K562 (cell line): Measurements from ENCODE around the gene IMMP2L. TPM values are rescaled to one million over a fixed set of nuclear protein-coding genes. Genes with fewer than 3 reads are reported as not detected.

Experiments used
- BRD9 ChIP-seq: fragments of 450-650 bp; IDR thresholded peaks from 2 replicates; pipeline ENCODE4 v1.6.1; 2018; ENCODE audit warnings: low read depth; ENCODE audit not compliant: partially characterized antibody
- BRF1 ChIP-seq: IDR thresholded peaks from 3 replicates; pipeline ENCODE4 v1.6.1; 2011; ENCODE audit warnings: borderline replicate concordance, mild to moderate bottlenecking; ENCODE audit not compliant: insufficient read length; ENCODE audit errors: extremely low read depth
- KLF10 ChIP-seq: fragments of 250-450 bp; sonication (Bioruptor Pico); IDR thresholded peaks from 2 replicates; pipeline ENCODE4 v1.6.1; 2021; ENCODE audit warnings: matching md5 sums
- MEF2D ChIP-seq: conservative IDR thresholded peaks from 2 replicates; pipeline ENCODE4 v1.6.1; 2016; ENCODE audit warnings: low read depth, missing genetic modification characterization, missing compliant biosample characterization
- PML ChIP-seq: IDR thresholded peaks from 2 replicates; pipeline ENCODE4 v1.6.1; 2012; ENCODE audit warnings: low read length, inconsistent platforms
- RFX7 ChIP-seq: fragments of 250-450 bp; sonication (Bioruptor Pico); IDR thresholded peaks from 2 replicates; pipeline ENCODE4 v1.5.1; 2021; ENCODE audit warnings: mild to moderate bottlenecking
- SOX6 ChIP-seq: fragments of 450-650 bp; IDR thresholded peaks from 2 replicates; pipeline ENCODE4 v1.6.1; 2014; ENCODE audit warnings: mild to moderate bottlenecking
- polyA plus RNA-seq, 8 experiments: library from polyadenylated mRNA; depleted of rRNA in 4 of 8; stranded (reverse) in 5 of 8; unstranded in 3 of 8; fragments of >200 nt; fragmentation: Nextera tagmentation in 2 of 8; fragmentation: Illumina TruSeq in 1 of 8; extraction: Ambion mirVana in 2 of 8; extraction: Trizol in 1 of 8; gene quantifications; 2 replicates each; pipeline versions ENCODE4 v1.2.1 to v1.2.3, GENCODE V29; 2011 to 2014; ENCODE audit warnings: inconsistent platforms in 1 of 8, missing spikeins in 1 of 8
- total RNA-seq, 7 experiments: library from RNA; depleted of rRNA in 6 of 7; stranded (reverse); fragments of >200 nt in 6 of 7; fragmentation: Illumina TruSeq in 2 of 7; extraction: Trizol in 2 of 7; gene quantifications; 2 replicates each; pipeline versions ENCODE4 v1.2.1 to v1.2.3, GENCODE V29; 2011 to 2021; ENCODE audit warnings: low replicate concordance in 1 of 7
- TF ChIP-seq, protein P1 (sequence below): fragments of 450-650 bp; IDR thresholded peaks from 2 replicates; pipeline ENCODE4 v1.7.0; 2016; ENCODE audit warnings: borderline replicate concordance
- TF ChIP-seq, protein P2 (sequence below): IDR thresholded peaks from 2 replicates; pipeline ENCODE4 v1.6.1; 2011; ENCODE audit warnings: borderline replicate concordance, low read depth, mild to moderate bottlenecking, moderate library complexity, low read length; ENCODE audit not compliant: insufficient read depth, poor library complexity, severe bottlenecking

Gene IMMP2L
- total and polyA plus RNA-seq, 9 of the 15 experiments (the other 6 are each of a cell fraction or from before 2014, with no cell fraction given): 29.7 to 116 (median 53.0) TPM

DNA sequence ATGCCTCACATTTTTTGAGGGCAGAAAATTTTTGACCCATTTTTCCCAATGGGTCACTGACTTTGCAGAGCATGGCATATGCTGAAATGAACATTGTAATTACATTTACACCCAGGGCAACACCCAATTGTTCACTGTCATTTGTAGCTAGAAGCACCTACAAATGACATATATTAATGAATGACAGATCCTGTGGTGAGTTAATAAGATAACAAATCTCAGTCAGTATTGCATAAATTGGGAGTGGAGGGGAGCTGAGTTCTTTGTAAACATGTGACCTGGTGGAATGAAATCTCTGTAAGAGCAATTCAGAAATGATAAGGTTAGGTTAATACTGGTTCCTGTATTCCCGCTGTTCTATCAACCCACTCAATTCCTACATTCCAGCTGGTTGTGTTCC is 726.4 kb downstream of the IMMP2L start (continued):
- TF ChIP-seq, protein P1, sequence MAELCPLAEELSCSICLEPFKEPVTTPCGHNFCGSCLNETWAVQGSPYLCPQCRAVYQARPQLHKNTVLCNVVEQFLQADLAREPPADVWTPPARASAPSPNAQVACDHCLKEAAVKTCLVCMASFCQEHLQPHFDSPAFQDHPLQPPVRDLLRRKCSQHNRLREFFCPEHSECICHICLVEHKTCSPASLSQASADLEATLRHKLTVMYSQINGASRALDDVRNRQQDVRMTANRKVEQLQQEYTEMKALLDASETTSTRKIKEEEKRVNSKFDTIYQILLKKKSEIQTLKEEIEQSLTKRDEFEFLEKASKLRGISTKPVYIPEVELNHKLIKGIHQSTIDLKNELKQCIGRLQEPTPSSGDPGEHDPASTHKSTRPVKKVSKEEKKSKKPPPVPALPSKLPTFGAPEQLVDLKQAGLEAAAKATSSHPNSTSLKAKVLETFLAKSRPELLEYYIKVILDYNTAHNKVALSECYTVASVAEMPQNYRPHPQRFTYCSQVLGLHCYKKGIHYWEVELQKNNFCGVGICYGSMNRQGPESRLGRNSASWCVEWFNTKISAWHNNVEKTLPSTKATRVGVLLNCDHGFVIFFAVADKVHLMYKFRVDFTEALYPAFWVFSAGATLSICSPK: no peak
- TF ChIP-seq PML: no peak
- TF ChIP-seq RFX7 (CRISPR knock-in tag): no peak
- TF ChIP-seq KLF10 (CRISPR knock-in tag): no peak
- TF ChIP-seq MEF2D (tag): no peak
- no peak for TF ChIP-seq BRD9
- TF ChIP-seq SOX6: no peak
- TF ChIP-seq BRF1: no peak
- TF ChIP-seq, protein P2, sequence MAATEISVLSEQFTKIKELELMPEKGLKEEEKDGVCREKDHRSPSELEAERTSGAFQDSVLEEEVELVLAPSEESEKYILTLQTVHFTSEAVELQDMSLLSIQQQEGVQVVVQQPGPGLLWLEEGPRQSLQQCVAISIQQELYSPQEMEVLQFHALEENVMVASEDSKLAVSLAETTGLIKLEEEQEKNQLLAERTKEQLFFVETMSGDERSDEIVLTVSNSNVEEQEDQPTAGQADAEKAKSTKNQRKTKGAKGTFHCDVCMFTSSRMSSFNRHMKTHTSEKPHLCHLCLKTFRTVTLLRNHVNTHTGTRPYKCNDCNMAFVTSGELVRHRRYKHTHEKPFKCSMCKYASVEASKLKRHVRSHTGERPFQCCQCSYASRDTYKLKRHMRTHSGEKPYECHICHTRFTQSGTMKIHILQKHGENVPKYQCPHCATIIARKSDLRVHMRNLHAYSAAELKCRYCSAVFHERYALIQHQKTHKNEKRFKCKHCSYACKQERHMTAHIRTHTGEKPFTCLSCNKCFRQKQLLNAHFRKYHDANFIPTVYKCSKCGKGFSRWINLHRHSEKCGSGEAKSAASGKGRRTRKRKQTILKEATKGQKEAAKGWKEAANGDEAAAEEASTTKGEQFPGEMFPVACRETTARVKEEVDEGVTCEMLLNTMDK: no peak
